Glomerular endothelial cell (primary cell): Measurements from ENCODE around the gene ADORA2A. TPM values are rescaled to one million over a fixed set of nuclear protein-coding genes. Genes with fewer than 3 reads are reported as not detected.

Experiments used
- DNase-seq: peaks from one replicate; pipeline ENCODE4 v3.0.0-alpha.2; 2011; ENCODE audit warnings: low read depth, low spot score; ENCODE audit errors: extremely low read depth
- total RNA-seq: library from RNA; depleted of rRNA; stranded (reverse); fragments of >200 nt; gene quantifications from 2 replicates; pipeline ENCODE4 v1.2.3, GENCODE V29; 2015

ADORA2A gene
- total RNA-seq, result 49.0 and 60.6 TPM in 2 replicates

DNA sequence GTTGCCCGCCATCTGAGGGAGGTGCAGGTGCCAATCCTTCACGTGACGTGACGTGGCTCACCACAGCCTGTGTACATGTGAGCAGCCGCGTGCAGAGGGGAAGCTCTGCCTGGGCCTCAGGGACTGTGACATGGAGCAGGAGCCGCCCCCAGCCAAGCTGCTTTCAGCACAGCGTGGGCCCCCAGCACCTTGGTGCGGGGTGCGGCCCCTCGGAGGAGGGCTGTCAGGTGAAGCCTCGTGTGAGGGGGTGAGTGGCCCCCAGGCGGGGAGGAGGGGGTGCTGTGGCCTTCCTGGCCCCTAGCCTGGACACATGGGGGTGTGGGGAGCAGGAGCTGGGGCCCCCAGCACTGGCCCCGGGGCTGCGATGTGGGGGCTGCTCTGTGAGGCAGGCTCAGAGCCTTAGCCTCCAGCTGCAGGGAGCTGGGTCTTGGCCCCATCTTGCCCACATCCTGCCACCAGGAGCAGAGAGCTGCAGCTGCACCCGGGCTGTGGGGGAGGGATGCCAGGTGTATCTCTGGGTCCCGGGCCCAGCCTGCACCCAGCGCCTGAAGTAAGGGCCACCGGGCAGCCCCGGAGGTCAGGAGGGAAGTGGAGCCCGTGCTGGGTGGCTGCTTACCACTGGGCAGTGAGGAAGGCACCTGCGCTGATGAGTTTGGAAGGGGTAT is at the start of gene ADORA2A:
TSS of gene ADORA2A (plus strand) at position 100 of the 665 bp plus-strand sequence. CDS start 5,806 bp downstream, outside the sequence.
- no peak for DNase-seq

DNA sequence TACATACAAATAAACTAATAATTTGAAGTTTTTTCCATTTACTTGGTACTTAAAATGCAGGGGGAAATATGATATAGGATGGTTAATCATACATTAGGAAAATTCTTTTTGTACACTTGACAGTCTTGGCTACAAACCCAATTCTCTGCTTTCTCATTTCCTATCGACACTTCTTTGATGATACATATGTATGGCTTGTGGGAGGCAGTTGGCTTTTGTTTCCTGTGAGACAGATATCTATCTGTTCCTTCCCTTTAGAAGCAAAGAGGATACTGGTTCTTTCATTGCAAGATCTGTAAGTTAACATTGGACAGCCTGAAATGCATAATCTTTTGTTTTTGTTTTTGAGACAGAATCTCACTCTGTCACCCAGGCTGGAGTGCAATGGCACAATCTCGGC is 47.9 kb upstream of the ADORA2A start:
- no peak for DNase-seq

DNA sequence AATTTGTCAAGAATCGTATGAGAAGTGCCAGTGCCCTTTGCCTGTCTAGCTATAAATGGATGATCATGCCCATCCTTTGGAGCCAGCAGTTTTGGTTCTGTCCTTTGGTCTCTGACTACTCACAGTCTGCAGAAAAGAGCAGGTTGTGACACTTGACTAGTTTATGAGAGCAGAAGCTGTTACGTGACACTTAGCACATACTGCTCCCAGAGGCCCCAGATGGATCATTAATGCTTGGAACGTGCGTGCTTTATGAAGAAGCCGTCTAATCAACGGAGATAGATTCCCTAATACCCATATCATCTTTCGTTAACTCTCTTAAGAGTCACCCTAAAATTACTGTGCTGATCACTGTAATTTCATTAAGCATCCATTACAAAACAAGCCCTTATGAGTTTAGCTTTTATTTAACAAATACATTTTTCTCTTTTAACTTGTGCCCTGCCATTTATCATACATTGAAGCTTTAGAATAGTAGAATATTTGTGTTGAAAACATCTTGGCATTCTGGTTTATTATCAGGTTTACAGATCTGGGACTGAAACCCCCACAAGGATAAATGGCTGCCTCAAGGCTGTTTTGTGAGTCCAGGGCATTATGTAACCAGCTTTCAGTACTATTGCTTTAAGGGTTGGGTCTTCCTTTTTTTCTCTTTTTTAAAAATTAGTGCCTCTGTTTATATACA is 47.0 kb upstream of the ADORA2A start:
- DNase-seq, result no peak

DNA sequence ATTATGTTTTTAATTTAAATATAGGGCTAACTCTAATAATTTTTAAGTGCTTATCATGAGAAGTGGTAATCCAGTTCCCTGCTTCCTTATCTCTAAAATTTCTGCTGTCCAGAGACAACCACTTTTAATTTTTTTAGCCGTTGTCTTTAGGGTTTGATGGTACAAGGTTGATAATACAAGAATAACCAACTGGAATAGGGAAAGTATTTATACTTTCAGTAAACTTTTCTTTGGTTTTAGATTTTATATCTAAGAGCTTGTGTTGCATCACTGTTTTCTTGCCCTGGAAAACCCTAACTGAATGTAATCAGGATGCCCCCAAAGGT is 46.5 kb upstream of the ADORA2A start:
- DNase-seq, result no peak

DNA sequence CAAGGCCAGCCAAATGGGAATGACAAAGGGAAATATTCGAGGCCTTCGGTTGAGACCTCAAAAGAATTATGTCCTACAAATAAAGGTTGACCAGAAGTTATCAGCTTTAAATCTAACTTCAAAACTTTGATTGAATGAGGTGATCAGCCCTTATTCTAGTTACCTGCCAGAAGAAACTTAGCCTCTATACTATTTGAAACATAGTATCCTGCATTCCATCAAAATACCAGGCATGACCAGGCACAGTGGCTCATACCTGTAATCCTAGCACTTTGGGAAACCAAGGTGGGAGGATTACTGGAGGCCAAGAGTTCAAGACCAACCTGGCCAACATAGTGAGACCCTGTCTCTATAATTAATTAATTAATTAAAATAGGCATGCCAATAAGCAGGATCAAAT is 44.3 kb upstream of the ADORA2A start:
- DNase-seq, result no peak

DNA sequence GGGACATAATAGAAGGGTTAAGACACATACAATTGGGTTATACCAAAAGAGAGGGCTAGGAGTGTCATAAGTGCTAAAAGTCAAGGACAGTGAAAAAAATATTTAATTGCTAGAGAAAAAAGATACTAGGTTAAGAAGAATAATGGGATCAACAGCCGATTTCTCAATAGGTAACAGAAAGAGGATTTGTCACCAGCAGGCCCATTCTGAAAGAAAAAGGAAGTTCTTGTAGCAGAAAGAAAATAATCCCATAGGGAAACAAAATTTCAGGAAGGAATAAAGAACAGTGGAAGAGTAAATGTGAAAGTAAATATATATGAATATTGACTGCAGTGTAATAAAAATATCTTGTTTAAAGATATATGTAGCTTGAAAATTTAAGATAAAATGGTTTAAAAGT is 43.3 kb upstream of the ADORA2A start:
- no peak for DNase-seq

DNA sequence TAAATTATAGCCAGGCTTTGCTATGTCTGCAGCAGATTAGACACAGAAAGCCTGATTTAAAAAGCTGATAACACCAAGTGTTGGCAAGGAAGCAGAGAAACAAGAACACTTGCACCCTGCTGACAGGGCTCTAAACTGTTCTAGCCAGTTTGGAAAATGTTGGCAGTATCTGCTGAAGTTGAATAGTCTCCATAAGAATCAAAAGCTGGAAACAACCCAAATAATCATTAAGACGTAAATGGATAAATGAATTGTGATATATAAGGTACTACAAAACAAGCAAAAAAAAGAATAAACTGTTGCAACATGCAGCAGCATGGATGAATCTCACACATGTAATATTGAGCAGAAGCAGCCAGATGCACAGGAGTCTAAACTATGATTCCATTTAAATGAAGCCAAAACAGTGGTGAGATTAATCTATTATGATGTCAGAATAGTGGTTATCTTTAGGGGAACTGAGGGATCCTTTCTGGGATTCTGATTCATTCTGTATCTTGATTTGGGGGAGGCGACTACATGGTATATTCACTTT is 40.4 kb upstream of the ADORA2A start:
- DNase-seq, result no peak

DNA sequence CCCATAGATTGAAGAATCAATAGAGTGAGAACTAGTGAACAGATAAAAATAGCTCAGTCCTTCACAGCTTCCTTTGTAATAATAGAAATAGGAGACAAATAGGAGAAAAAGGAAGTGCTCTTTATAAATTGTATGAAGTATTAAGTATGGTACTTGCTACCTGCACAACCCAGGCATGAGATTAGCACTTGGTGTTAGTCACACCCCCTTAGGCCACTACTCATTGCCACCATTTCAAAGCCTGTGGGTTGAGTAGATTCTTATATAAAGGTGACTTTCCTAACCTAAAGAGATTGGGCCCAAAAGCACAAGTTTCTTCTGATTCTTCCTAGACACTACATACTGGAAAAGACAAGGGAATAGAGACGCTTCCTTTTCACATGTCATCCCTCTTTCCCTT is 37.7 kb upstream of the ADORA2A start:
- no peak for DNase-seq

DNA sequence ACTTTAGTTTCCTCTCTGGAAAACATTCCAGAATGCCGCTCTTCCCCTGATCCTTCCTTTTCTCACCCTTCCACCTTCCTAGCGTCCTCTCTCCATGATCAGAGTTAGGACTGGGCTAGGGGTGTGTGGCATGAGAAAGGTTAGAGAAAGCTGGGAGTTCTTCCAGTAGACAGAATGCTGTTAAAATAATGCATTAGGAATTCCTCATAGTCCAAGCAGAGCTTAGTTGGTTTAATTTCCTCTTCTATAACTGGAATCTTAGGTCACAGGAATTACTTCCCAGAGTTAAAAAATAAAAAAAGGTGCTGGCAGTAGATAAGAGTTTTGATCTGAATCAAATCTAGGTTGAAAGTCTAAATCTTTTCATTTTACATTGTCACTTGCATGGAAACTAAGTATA is 37.2 kb upstream of the ADORA2A start:
- DNase-seq, result no peak

DNA sequence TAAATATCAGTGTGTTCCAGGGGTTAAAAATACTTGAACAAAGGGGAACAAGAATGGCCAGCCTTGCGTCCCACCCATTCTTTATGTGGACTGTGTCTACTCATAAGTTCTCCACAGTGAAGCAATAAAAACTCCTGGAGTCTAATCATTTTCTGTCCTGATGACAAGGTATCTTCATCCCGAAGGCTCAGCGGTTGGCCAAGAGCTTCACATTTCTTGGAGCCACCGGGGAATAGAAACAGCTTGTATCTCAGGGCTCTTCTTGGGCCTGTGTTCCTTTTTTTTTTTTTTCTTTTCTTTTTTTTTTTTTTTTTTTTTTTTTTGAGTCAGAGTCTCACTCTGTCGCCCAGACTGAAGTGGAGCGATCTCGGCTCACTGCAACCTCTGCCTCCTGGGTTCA is 36.8 kb upstream of the ADORA2A start:
- DNase-seq, result no peak

DNA sequence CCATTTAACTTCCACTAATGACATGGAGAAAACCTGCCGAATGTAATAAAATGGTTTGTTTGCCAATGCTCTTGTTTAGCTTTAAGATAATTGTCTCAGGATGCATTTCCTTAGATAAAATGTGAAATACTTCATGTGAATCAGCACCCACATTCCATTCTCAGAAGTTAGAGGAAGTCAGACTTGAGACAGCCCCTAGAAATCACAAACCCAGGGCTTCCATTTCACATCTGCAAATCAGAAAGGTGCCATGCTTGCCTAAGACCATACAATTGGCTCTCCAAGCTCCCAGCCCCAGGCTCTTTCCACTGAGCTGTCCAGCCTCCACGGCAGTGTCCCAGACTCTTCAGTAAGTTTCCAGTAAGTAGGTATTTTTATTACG is 35.6 kb upstream of the ADORA2A start:
- no peak for DNase-seq

DNA sequence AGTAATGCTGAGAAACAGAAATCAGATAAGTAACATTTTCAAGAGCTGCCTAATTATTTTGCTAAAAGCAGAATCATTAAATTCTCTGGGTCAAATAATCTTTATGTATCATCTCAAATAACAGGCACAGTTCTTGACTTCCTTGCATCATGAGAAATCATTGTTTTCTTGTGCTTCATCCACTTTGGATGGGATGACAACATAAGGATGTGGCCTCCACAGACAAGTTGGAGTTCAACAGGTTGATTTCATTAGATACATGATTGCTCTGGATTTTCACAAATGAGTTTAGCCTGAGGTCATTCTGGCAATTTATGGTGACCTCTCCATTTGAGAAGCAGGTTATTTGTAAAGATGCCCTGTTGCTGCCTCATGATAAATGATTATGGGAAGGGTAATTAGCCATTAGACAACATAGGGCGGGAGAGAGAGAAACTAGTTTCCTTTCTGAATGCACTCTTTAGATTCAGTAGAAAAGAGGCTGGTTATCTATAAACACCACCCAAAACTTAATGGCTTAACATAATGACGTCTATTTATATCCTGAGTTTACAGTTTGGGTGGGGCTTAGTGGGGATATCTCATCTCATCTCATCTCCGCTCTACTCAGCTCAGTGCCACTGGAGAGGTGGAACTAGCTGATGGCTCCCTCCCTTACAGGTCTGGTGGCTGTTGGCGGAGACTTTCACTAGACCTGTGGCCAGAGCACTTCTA is 35.0 kb upstream of the ADORA2A start:
- DNase-seq, result no peak

DNA sequence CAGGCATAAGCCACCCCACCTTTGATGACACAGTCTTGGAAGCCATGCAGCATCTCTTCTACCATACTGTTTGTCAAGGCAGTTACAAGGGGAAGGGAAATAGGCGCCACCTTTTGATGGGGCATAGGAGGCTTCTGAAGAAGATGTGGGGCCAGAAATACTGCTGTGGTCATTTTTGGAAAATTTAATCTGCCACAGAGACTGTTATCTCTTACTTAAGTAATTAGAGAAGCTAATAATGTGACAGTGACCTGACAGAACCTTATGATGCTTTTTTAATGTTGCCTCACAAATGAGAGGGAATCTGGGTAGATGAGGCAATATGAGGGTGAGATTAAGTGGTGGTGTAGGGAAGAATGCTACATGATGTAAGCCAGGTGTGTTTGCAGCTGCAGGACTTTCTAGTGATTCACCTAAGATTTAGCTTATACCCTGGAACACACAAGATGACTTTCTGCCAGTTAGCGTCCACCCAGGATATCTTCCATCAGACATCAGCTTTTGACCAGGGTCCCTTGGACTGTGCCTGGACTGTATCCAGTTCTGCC is 34.3 kb upstream of the ADORA2A start:
- no peak for DNase-seq

DNA sequence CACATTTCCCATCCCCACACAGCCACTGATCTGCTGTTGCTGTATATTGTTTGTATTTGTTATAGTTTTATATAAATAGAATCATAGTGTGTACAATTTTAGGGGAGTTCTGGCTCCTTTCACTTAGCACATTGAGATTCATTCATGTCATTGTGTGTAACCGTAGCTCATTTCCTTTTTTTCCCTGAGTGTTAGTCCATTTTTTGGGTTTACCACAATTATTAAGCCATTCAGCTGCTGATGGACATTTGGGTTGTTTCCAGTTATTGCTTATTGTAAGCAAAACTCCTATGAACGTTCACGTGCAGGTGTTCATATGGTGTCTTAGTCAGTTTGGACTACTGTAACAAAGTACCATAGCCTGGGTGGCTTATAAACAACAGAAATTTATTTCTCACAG is 33.6 kb upstream of the ADORA2A start:
- DNase-seq, result no peak

DNA sequence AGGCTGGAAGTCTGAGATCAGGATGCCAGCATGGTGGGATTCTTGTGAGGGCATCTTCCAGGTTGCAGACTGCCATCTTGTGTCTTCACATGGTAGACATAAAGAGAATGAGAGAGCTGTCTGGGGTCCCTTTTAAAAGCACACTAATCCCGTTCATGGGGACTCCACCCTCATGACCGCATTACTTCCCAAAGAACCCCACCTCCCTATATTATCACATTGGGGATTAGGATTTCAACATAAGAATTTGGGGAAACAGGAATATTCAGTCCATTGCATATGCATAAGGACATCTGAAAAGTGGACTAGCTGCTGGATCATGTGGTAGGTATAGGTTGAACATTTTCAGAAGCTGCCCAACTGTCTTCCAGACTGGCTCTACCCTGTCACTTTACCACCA is 33.1 kb upstream of the ADORA2A start:
- DNase-seq, result no peak

DNA sequence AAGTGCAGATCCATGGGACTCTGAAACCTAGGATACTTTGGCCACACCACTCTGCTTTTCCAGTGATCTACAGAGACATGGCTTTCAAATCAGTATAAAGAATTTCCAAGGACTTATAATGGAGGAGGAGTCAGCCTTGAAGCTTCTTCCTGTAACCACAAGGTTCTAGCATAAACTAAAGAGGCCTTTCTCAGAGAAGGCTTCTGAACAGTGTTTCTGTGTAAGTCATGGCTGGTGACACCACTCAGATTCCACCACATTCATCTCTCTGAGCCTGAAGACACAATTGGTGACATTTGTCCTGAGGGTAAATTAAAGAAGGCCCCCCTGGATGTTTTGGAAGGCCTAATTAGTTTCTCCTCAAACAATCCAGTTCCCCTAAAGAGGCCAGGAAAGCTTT is 29.0 kb upstream of the ADORA2A start:
- DNase-seq, result no peak

DNA sequence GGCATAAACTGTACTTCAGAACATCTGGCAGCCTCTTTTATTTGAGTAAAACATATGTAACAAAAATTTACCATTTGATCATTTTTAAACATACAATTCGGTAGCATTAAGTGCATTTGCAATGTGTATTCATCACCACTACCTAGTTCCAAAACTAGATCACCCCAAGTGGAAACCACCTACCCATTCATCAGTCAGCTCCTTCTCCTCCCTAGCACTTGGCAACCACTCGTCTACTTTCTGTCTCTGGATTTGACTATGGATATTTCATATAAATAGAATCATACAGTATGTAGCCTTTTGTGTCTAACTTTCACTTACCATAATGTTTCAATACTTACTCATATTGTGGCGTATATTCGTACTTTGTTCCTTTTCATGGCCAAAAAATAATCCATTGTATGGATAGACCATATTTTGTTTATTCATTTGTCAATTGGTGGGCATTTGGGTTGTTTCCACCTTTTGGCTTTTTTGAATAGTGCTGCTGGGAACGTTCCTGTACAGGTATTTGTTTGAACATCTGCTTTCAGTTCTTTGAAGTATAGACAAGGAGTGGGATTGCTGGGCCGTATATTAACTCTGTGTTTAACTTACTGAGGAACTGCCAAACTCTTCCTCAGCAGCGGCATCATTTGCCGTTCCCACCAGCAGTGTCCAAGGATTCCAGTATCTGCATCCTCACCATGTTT is 27.2 kb upstream of the ADORA2A start:
- no peak for DNase-seq

DNA sequence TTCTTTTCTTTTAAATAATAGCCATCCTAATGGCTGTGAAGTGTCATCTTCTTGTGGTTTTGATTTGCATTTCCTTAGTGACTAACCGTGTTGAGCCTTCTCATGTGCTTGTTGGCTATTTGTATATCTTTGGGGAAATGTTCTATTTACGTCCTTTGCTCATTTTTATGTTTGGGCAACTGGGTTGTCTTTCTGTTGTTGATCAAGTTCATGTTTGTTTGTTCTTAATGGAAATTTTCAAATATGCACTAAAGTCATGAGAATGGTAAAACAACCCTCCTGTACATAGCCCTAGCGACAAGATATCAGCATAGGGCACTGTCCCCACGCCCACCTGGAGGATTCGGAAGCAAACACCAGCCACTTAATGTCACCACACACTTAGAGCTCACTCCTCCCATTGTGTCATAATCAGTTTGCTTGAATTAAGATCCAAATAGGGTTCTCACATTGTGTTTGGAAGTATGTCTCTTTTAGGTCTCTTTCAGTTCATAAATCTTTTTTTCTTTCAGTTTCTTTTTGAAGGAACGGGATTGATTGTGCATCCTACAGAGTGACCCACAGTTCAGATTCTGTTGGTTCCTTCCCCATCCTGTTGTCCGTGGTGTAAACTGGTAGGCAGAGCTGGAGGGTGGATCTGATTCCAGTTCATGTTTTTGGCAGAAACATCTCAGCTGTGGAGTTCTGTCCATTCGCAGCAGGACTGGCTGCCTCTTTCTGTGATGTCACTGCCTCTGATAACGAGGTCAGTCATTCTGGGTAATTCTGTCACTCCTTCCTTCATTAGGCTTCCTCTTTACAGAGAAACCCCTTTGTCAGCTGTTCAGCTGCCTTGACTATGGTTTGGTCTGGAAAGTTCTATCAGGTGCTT is 26.4 kb upstream of the ADORA2A start:
- no peak for DNase-seq

DNA sequence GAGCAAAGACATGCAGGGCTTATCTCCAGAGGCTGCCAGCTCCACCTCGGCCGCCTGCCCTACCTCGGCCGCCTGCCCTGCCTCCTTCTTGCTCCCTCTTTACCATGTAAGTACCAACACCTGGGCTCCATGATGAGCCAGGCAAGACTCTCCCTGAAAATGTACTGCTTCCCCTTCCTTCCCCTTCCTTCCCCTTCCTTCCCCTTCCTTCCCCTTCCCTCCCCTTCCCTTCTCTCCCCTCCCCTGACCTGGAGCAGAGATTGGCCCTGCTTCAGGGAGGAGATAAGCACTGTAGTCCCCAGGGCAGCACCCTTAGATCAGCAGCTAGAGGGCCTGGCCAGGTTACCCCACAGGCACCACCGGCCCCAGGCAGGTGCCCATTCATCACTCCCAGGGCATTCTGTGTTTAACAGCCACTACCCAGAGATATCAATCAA is 25.4 kb upstream of the ADORA2A start:
- DNase-seq, result no peak
